Kidney glomerular epithelial cell (primary cell): ENCODE results near the gene GCC2.
"Not testable (repeated sequence)": the region's sequence is repeated elsewhere in the genome, so short reads cannot be mapped to it uniquely, and the experiment has no call there.

Experiments
- DNase-seq: peaks from one replicate; lab custom pipeline; 2025; lab: John Stamatoyannopoulos, UW

Gene GCC2

GRCh38 chr2:108441712-108442111 lies 7.3 kb upstream of the GCC2 start:
- DNase-seq = no peak

- DNase-seq = no peak
Observed at GRCh38 chr2:108444941-108445840, 3.8 kb upstream of the GCC2 start.

GRCh38 chr2:108446703-108447102 lies 2.3 kb upstream of the GCC2 start:
- no peak for DNase-seq

GRCh38 chr2:108447947-108448677 lies 894 bp upstream of the GCC2 start:
- peak; percentile 59 for DNase-seq

GRCh38 chr2:108449410-108450130 lies 564 bp downstream of the GCC2 start:
- DNase-seq = peak; percentile 14

GRCh38 chr2:108450863-108451262 lies 1.9 kb downstream of the GCC2 start:
- DNase-seq = no peak

GRCh38 chr2:108451976-108452375 lies 3.0 kb downstream of the GCC2 start:
- DNase-seq = no peak

- DNase-seq = not testable (repeated sequence)
Observed at GRCh38 chr2:108453530-108453929, 4.5 kb downstream of the GCC2 start.

- no peak for DNase-seq
Observed at GRCh38 chr2:108454440-108454839, 5.4 kb downstream of the GCC2 start.

- DNase-seq = no peak
Observed at GRCh38 chr2:108455571-108455970, 6.6 kb downstream of the GCC2 start.

GRCh38 chr2:108458082-108458481 lies 9.1 kb downstream of the GCC2 start:
- no peak for DNase-seq

- no peak for DNase-seq
Observed at GRCh38 chr2:108459441-108459840, 10.4 kb downstream of the GCC2 start.

- DNase-seq = no peak
Observed at GRCh38 chr2:108460345-108461037, 11.5 kb downstream of the GCC2 start.

- no peak for DNase-seq
Observed at GRCh38 chr2:108477099-108477498, 28.1 kb downstream of the GCC2 start.

- no peak for DNase-seq
Observed at GRCh38 chr2:108485253-108485652, 36.2 kb downstream of the GCC2 start.

- no peak for DNase-seq
Observed at GRCh38 chr2:108490506-108491122, 41.6 kb downstream of the GCC2 start.

GRCh38 chr2:108491848-108492247 lies 42.8 kb downstream of the GCC2 start:
- no peak for DNase-seq

- peak; percentile 32 for DNase-seq
Observed at GRCh38 chr2:108492364-108492763, 43.4 kb downstream of the GCC2 start.

- DNase-seq = not testable (repeated sequence)
Observed at GRCh38 chr2:108496167-108496566, 47.2 kb downstream of the GCC2 start.

GRCh38 chr2:108507620-108508019 lies 58.6 kb downstream of the GCC2 start:
- not testable (repeated sequence) for DNase-seq

- DNase-seq = not testable (repeated sequence)
Observed at GRCh38 chr2:108512431-108512830, 63.4 kb downstream of the GCC2 start.
